GM08714 (cell line): ENCODE measurements around the gene PARP9.
"Not testable (repeated sequence)": the region's sequence is repeated elsewhere in the genome, so short reads cannot be mapped to it uniquely, and the experiment has no call there.

Source experiments
- H3K4me3 ChIP-seq: fragments of 200-500 bp; sonication (Bioruptor generic); 2 replicates; pipeline ENCODE4 v1.5.1; 2014; ENCODE audit warnings: mild to moderate bottlenecking, low read length, inconsistent platforms
- ZNF274 ChIP-seq: IDR thresholded peaks from 2 replicates; pipeline ENCODE4 v1.6.1; 2012; ENCODE audit warnings: mild to moderate bottlenecking, low read depth, low read length

The PARP9 gene

DNA sequence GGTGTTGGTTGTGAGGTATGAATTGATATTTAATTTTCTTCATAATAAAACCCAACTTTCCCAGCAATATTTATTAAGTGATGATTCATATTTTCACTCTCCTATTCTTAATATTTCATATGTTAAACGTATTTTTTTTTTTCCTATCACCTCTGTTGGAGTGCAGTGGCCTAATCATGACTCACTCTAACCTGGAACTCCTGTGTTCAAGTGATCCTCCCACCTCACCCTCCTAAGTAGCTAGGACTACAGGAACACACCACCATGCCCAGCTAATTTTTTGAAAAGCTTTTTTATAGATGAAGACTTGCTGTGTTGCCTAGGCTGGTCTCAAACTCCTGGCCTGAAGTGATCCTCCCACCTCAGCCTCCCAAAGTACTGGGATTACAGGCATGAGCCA lies 22.0 kb upstream of the PARP9 start:
- TF ChIP-seq ZNF274: no peak
- H3K4me3 ChIP-seq: no peak overlapping the region

DNA sequence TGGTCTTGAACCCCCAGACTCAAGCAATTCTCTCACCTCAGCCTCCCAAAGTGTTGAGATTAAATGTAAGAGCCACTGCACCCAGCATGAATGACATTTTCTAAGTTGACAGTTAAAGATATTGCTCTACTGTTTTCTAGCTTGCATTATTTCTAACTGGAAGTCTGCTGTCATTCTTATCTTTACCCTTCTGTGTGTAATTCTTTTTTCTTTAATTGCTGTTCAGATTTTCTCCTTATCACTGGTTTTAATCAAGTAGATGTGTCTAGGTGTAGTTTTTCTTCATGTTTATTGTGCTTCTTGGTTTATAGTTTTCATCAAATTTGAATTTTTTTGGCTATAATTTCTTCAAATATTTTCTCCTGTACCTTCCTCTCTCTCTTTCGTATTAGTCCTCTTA lies 18.3 kb upstream of the PARP9 start:
- no peak for TF ChIP-seq ZNF274
- no peak overlapping the region for H3K4me3 ChIP-seq

DNA sequence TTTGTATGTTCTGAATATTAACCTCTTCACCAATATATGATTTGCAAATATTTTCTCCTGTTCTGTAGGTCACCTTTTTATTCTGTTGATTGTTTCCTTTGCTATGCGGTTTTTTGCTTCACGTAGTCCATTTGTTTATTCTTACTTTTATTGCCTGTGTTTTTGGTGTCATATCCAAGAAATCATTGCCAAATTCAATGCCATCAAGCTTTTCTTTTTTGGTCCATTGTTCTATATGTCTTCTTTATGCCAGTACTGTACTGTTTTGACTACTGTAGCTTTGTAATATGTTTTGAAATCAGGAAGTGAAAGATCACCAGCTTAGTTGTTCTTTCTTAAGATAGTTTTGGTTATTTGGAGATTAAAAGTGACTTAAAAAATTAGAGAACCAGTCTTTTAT lies 17.5 kb upstream of the PARP9 start:
- no peak for TF ChIP-seq ZNF274
- H3K4me3 ChIP-seq: no peak overlapping the region

DNA sequence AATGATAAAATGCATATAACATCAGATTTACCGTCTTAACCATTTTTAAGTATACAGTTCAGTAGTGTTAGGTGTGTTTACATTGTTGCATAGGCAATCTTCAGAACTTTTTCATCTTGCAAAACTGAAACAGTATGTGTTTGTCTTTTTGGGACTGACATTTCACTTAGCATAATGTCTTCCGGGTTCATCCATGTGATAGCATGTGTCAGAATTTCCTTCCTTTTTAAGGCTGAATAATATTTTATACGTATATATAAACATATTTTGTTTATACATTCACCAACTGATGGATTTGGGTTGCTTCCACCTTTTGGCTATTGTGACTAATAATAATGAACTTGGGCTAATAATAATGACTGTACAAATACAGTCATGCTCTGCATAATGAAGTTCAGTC lies 16.4 kb upstream of the PARP9 start:
- H3K4me3 ChIP-seq: no peak overlapping the region
- TF ChIP-seq ZNF274: no peak

DNA sequence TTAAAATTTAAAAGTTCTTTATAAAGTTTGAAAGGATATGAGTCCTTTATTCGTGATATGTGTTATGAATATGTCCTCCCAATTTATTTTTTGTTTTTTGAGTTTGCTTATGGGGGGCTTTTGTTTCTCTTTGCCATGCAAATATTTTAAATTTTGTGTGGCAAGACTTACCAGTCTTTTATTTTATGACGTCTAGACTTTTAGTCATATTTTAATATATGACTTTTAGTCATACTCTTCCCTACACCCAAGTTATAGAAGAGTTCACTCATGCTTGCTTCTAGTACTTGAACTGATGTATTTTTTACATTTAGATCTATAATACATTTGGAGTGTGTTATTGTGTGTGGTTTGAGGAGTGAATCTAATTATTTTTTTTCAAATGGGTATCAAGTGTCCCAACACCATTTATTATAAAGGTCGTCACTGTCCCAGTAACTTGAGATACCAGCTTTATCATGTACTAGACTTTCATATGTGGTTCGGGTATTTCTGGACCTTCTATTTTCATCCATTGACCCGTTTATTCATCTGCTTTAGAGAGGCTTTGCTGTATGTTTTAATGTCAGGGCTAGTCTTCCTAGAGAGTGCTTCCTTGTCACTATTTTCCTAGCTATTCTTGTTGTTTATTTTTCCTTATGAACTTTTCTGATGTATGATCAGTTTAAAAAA lies 14.1 kb upstream of the PARP9 start:
- TF ChIP-seq ZNF274: no peak
- H3K4me3 ChIP-seq: peak overlapping the region; percentile 83

DNA sequence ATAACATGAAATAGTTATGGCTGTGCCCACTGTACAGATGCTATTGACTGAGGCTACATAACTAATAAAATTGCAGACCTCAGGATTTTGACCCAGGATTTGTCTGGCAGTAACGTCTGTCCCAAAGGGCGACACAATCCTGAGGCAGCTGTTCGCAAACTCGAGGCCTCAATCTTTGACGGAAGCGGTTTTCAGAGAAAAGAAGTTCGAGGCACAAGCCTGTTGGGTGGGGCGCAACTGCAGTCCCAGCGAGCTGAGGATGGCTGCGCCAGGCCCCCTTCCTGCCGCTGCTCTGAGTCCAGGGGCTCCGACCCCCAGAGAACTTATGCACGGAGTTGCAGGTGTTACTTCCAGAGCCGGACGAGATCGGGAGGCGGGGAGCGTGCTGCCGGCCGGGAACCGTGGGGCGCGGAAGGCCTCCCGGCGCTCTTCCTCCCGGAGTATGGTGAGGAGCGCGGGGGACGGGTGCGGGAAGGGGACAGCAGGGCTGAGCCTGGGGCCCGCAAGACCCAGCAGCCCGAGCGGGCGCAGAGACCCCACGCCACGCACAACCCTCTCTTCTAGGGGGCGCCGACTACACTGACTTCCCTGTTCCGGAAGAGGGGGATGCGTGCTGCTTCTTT lies 13.4 kb upstream of the PARP9 start, which contains the start of gene PARP15:
Gene PARP15, plus strand, starts transcription at position 242 of the 623 bp plus-strand sequence. Its CDS starts 18 bp downstream, at position 260.
- TF ChIP-seq ZNF274: no peak
- peak within 1 kb of the TSS; percentile 83 for H3K4me3 ChIP-seq

DNA sequence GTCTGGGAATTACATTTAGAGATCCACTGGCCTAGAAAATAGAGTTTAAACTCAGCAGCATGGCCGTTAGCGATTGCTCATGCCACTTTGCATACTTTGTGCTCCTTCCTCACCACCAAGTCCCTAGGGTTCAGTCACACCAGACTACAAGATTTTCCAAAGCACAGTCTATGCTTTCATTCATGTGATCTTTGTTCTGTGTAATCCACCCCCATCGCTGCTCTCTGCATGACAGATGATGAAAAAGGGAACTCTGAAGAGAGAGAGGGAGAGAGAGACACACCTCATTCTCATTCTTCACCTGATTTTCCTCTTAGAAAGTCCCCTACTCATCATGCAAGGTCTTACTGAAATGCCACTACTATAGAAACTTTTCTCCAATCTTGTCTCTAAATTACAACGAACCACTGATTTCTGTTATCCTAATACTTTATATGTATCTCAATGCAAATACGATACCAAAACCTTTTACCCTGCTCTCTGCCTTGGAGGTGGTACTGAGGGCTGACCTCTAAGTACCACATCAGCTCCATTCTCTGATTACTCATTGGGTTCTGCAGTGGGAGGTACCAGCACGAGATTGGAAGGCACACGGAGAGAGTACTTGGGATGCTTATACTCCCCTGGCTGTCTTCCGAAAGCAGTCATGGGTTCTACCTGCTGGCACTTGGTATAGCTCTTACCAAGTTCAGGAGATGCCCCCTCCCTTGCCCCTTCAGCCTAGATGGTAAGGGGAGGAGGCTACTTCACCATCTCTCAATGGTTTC lies 12.3 kb upstream of the PARP9 start:
- H3K4me3 ChIP-seq: peak overlapping the region; percentile 83; the same call in 1 of the 2 replicates

DNA sequence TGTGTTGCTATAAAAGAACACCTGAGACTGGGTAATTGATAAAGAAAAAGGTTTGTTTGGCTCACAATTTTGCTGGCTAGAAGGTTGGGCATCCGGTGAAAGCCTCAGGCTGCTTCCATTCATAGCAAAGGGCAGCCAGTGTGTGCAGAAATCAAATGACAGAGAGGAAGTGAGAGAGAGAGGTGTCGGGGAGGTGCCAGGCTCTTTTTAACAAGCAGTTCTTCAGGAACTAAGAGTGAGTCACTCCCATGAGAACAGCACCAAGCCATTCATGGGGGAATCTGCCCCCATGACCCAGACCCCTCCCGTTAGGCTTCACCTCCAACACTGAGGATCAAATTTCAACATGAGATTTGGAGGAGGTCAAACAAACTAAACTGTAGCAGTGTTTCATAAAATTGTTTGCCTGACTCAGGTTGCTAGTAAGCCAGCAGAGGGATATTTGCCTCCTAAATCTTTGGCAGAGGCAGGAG lies 8.9 kb upstream of the PARP9 start:
- TF ChIP-seq ZNF274: no peak
- no peak overlapping the region for H3K4me3 ChIP-seq

More for the DNA sequence above, 12.3 kb upstream of the PARP9 start:
- no peak for TF ChIP-seq ZNF274

DNA sequence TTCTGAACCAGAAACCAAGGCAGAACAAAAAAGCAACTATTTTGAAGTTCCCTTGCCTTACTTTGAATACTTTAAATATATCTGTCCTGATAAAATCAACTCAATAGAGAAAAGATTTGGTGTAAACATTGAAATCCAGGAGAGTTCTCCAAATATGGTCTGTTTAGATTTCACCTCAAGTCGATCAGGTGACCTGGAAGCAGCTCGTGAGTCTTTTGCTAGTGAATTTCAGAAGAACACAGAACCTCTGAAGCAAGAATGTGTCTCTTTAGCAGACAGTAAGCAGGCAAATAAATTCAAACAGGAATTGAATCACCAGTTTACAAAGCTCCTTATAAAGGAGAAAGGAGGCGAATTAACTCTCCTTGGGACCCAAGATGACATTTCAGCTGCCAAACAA lies 4.7 kb upstream of the PARP9 start:
- no peak overlapping the region for H3K4me3 ChIP-seq
- TF ChIP-seq ZNF274: no peak

DNA sequence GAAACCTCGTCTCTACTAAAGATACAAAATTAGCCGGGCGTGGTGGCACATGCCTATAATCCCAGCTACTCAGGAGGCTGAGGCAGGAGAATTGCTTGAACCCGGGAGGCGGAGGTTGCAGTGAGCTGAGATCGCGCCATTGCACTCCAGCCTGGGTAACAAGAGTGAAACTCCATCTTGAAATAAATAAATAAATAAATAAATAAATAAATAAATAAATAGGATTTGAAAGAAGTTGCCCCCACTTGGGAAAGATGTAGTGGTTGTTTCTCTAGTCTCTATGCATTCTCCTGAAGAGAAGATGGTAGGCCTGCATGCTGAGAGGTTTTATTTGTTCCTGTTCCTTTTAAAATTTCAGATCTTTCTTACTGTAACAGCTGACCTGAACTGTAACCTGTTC lies 4.0 kb upstream of the PARP9 start:
- H3K4me3 ChIP-seq: not testable (repeated sequence)

DNA sequence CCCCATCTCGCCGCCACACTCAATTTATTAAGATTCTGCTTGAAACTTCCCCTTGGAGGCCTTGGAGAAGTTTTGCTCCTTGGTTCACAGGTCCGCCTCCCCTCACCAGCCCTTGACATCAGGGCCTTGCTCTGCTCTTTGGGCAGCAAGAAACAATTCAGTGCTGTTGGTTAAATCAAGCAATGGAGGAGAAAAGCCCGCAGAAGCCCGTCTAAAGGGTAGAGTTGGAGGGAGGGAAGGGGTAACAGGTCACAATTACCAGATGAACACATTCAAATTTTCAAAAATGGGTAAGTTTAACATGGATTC lies 429 bp downstream of the PARP9 start:
- H3K4me3 ChIP-seq: peak overlapping the region; percentile 74
- TF ChIP-seq ZNF274: no peak

DNA sequence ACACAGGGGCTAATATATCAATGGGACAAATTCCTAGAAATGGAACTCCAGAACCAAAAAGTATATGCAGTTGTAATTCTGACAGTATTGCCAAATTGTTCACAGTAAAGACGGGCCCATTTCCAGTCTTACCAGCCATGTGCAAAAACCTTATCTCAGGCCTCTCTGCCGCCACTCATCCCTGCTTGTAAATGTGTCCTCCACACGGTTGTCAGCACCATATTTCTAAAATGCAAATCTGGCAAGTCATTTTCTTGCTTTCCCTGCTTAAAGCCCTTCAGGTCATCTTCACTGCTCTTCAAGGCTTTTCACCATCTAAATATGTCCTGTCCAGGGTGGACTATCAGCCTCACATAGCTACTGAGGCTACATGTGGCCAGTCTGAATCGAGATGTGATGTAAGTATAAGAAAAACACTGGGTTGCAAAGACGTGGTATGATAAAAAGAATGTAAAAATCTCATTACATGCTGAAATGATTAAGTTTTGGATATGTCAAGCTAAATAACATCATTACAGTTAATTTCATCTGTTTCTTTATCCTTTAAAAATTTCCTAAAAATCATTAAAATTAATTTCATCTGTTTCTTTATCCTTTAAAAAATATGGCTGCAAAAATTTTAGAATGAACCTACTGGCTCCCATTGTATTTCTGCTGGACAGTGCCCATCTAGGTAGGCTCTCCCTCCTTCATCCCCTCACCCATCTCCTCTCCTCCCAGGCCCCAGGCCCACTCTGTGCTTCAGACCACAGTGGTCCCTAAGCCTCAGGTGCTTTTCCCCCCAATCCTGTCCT lies 980 bp downstream of the PARP9 start:
- peak overlapping the region; percentile 74 for H3K4me3 ChIP-seq
- no peak for TF ChIP-seq ZNF274

DNA sequence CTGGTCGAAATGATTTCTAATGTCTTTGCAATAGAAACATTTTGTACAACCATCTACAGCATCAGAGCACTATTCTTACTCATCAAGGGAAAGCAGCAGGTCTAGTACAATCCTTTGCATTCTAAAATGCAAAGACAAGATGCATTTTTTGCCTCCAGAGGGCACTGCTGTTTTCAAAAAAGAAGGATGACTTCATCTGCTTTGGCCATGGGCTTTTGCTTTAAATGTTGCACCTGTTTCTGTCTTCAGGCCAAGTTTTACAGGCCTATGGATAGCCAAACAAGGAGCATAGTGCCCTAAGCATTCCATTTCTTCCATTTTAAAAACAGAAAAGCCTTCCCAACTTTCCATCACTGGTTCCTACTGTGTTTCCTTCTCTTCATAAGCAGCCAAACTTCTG lies 3.4 kb downstream of the PARP9 start:
- no peak overlapping the region for H3K4me3 ChIP-seq
- TF ChIP-seq ZNF274: no peak

DNA sequence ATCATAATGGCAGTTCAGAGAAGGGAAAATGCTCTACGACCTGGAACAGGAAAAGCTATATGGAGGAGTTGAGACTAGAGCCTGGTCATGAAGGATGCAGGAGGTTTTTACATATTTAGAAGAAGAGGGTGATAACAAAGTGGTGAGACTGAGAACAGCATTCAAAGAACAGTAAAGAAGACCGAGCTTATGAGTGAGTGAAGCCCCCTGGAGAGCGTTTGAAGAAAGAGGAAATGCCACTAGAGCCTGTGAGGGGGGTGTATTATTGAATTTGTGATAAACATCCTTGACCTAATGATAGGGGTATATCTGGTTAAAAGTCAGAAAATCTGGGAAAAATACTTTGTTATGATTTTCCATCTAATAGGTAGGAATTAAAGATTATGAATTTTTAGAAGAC lies 4.2 kb downstream of the PARP9 start:
- H3K4me3 ChIP-seq: no peak overlapping the region
- TF ChIP-seq ZNF274: no peak

DNA sequence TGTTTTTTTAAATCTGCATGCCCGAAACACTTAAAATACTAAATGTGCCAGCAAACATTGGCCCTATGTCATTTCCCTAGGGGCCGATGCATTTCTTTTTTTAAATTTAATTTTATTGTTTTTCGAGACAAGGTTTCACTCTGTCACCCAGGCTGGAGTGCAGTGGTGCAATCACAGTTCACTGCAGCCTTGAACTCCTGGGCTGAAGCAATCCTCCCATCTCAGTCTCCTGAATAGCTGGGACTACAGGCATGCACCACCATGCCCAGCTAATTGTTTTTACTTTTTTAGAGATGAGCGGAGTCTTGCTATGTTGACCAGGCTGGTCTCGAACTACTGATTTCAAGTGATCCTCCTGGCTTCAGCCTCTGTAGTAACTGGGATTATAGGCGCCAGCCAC lies 5.5 kb downstream of the PARP9 start:
- H3K4me3 ChIP-seq: no peak overlapping the region
- no peak for TF ChIP-seq ZNF274
